HepG2 (cell line): ENCODE results near the gene ARL16. TPM values are rescaled to one million over a fixed set of nuclear protein-coding genes. Genes with fewer than 3 reads are reported as not detected.

ENCODE experiments used
- KDM5B ChIP-seq: sonication (generic); formaldehyde crosslinking; IDR thresholded peaks from 2 replicates; pipeline ENCODE4 v1.4.0; 2020; ENCODE audit warnings: missing genetic modification reagents, mild to moderate bottlenecking, borderline replicate concordance
- SCMH1 ChIP-seq: sonication (generic); formaldehyde crosslinking; IDR thresholded peaks from 2 replicates; pipeline ENCODE4 v1.9.0; 2021; ENCODE audit warnings: missing genetic modification reagents, mild to moderate bottlenecking, borderline replicate concordance
- TIGD3 ChIP-seq: sonication (generic); formaldehyde crosslinking; IDR thresholded peaks from 2 replicates; pipeline ENCODE4 v1.5.1; 2020; ENCODE audit warnings: mild to moderate bottlenecking, missing genetic modification reagents, borderline replicate concordance
- ZBTB26 ChIP-seq: IDR thresholded peaks from 2 replicates; pipeline ENCODE4 v1.6.1; 2016; ENCODE audit warnings: missing compliant biosample characterization, missing genetic modification reagents, borderline replicate concordance
- ZNF276 ChIP-seq: sonication (generic); formaldehyde crosslinking; IDR thresholded peaks from 2 replicates; pipeline ENCODE4 v1.4.0; 2020; ENCODE audit warnings: mild to moderate bottlenecking, low read depth, missing genetic modification reagents
- ZNF382 ChIP-seq: sonication (generic); formaldehyde crosslinking; IDR thresholded peaks from 2 replicates; pipeline ENCODE4 v1.5.0; 2020; ENCODE audit warnings: missing genetic modification reagents, mild to moderate bottlenecking, borderline replicate concordance
- ZNF598 ChIP-seq: sonication (generic); formaldehyde crosslinking; IDR thresholded peaks from 2 replicates; pipeline ENCODE4 v1.5.1; 2020; ENCODE audit warnings: mild to moderate bottlenecking, missing genetic modification reagents, borderline replicate concordance
- polyA plus RNA-seq, 8 experiments: library from polyadenylated mRNA; depleted of rRNA in 3 of 8; stranded (reverse) in 7 of 8; unstranded in 1 of 8; fragments of >200 nt; fragmentation: Illumina TruSeq in 4 of 8; extraction: Trizol in 4 of 8; gene quantifications; 2 replicates each; pipeline versions ENCODE4 v1.2.1 to v1.2.3, GENCODE V29; 2011 to 2016; ENCODE audit warnings: low read depth in 4 of 8, missing spikeins in 1 of 8, mixed read lengths in 1 of 8; ENCODE audit not compliant: insufficient read depth in 1 of 8
- total RNA-seq, 5 experiments: library from RNA; depleted of rRNA; stranded (reverse); fragments of >200 nt; fragmentation: Illumina TruSeq; extraction: Trizol; gene quantifications; 2 replicates each; pipeline ENCODE4 v1.2.3, GENCODE V29; 2016; ENCODE audit warnings: low read depth in 1 of 5
- TF ChIP-seq, protein P1 (sequence below): sonication (generic); formaldehyde crosslinking; IDR thresholded peaks from 2 replicates; pipeline ENCODE4 v1.4.0; 2020; ENCODE audit warnings: mild to moderate bottlenecking, low read depth, missing genetic modification reagents
- TF ChIP-seq, protein P2 (sequence below): sonication (generic); formaldehyde crosslinking; IDR thresholded peaks from 2 replicates; pipeline ENCODE4 v1.9.0; 2021; ENCODE audit warnings: missing genetic modification reagents, borderline replicate concordance
- TF ChIP-seq, protein P3 (sequence below): sonication (generic); formaldehyde crosslinking; IDR thresholded peaks from 2 replicates; pipeline ENCODE4 v1.9.0; 2021; ENCODE audit warnings: missing genetic modification reagents, borderline replicate concordance

Gene ARL16
- total and polyA plus RNA-seq, 2 of the 13 experiments (the other 11 are each of a cell fraction or from before 2014, with no cell fraction given), result 20.8 to 30.8 TPM

GRCh38 chr17:81703747-81704654, 20.4 kb upstream of the ARL16 start (continued):
- TF ChIP-seq TIGD3 (CRISPR knock-in tag), result no peak
- TF ChIP-seq, protein P1, sequence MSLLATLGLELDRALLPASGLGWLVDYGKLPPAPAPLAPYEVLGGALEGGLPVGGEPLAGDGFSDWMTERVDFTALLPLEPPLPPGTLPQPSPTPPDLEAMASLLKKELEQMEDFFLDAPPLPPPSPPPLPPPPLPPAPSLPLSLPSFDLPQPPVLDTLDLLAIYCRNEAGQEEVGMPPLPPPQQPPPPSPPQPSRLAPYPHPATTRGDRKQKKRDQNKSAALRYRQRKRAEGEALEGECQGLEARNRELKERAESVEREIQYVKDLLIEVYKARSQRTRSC (CRISPR knock-in tag), result no peak; the same call in 1 of the 2 replicates
- no peak for TF ChIP-seq ZBTB26 (CRISPR knock-in tag)
- TF ChIP-seq, protein P2, sequence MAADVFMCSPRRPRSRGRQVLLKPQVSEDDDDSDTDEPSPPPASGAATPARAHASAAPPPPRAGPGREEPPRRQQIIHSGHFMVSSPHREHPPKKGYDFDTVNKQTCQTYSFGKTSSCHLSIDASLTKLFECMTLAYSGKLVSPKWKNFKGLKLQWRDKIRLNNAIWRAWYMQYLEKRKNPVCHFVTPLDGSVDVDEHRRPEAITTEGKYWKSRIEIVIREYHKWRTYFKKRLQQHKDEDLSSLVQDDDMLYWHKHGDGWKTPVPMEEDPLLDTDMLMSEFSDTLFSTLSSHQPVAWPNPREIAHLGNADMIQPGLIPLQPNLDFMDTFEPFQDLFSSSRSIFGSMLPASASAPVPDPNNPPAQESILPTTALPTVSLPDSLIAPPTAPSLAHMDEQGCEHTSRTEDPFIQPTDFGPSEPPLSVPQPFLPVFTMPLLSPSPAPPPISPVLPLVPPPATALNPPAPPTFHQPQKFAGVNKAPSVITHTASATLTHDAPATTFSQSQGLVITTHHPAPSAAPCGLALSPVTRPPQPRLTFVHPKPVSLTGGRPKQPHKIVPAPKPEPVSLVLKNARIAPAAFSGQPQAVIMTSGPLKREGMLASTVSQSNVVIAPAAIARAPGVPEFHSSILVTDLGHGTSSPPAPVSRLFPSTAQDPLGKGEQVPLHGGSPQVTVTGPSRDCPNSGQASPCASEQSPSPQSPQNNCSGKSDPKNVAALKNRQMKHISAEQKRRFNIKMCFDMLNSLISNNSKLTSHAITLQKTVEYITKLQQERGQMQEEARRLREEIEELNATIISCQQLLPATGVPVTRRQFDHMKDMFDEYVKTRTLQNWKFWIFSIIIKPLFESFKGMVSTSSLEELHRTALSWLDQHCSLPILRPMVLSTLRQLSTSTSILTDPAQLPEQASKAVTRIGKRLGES, result 0 out of 2 replicates have a peak, but pooled peaks have one; percentile 25
- TF ChIP-seq ZNF598 (CRISPR knock-in tag), result no peak
- TF ChIP-seq, protein P3, sequence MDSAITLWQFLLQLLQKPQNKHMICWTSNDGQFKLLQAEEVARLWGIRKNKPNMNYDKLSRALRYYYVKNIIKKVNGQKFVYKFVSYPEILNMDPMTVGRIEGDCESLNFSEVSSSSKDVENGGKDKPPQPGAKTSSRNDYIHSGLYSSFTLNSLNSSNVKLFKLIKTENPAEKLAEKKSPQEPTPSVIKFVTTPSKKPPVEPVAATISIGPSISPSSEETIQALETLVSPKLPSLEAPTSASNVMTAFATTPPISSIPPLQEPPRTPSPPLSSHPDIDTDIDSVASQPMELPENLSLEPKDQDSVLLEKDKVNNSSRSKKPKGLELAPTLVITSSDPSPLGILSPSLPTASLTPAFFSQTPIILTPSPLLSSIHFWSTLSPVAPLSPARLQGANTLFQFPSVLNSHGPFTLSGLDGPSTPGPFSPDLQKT, result no peak
- TF ChIP-seq KDM5B (CRISPR knock-in tag), result peak; percentile 7; the same call in 1 of the 2 replicates
- no peak for TF ChIP-seq ZNF382 (CRISPR knock-in tag)
- no peak for TF ChIP-seq SCMH1 (CRISPR knock-in tag)
- TF ChIP-seq ZNF276 (CRISPR knock-in tag), result no peak
